ENCODE results near the gene RHBDL1.

- TF ChIP-seq, protein P1, sequence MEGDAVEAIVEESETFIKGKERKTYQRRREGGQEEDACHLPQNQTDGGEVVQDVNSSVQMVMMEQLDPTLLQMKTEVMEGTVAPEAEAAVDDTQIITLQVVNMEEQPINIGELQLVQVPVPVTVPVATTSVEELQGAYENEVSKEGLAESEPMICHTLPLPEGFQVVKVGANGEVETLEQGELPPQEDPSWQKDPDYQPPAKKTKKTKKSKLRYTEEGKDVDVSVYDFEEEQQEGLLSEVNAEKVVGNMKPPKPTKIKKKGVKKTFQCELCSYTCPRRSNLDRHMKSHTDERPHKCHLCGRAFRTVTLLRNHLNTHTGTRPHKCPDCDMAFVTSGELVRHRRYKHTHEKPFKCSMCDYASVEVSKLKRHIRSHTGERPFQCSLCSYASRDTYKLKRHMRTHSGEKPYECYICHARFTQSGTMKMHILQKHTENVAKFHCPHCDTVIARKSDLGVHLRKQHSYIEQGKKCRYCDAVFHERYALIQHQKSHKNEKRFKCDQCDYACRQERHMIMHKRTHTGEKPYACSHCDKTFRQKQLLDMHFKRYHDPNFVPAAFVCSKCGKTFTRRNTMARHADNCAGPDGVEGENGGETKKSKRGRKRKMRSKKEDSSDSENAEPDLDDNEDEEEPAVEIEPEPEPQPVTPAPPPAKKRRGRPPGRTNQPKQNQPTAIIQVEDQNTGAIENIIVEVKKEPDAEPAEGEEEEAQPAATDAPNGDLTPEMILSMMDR (IDR thresholded peaks at IDR 0.05; ENCODE audit: poor library complexity, severe bottlenecking): no peak
- TF ChIP-seq EP300 (conservative IDR thresholded peaks at IDR 0.05; ENCODE audit: poor library complexity, severe bottlenecking): no peak
- TF ChIP-seq RAD21 (conservative IDR thresholded peaks at IDR 0.05): no peak
- TF ChIP-seq EZH2 (IDR thresholded peaks at IDR 0.05; ENCODE audit: borderline replicate concordance, insufficient read depth, low read length, poor library complexity, severe bottlenecking): no peak
- no peak for TF ChIP-seq TAF1 (IDR thresholded peaks at IDR 0.05; ENCODE audit: low read depth)
- no peak for TF ChIP-seq POLR2AphosphoS5 (IDR thresholded peaks at IDR 0.05)
- TF ChIP-seq MXI1 (conservative IDR thresholded peaks at IDR 0.05; ENCODE audit: poor library complexity, severe bottlenecking): no peak
- no peak for TF ChIP-seq REST (IDR thresholded peaks at IDR 0.05; ENCODE audit: borderline replicate concordance)
Measured at GRCh38 chr16:685967-686366, 10.5 kb downstream of the RHBDL1 start.
